Effector memory CD4-positive, alpha-beta T cell (primary cell): ENCODE measurements around the gene DSTYK.

ENCODE experiments used
- DNase-seq, 3 donors: peaks; one replicate each; pipeline ENCODE4 v3.0.0-alpha.2; 2020
- H3K27ac ChIP-seq: 2 replicates; pipeline ENCODE4 v1.7.0; 2013; ENCODE audit warnings: mild to moderate bottlenecking, low read length, moderate library complexity; ENCODE audit not compliant: insufficient read depth, poor library complexity, severe bottlenecking
- H3K27me3 ChIP-seq: replicated peaks from 2 replicates; pipeline ENCODE4 v1.7.0; 2013; ENCODE audit warnings: mild to moderate bottlenecking, low read length; ENCODE audit not compliant: insufficient read depth, control insufficient read depth, poor library complexity, severe bottlenecking
- H3K36me3 ChIP-seq: 2 replicates; pipeline ENCODE4 v1.7.0; 2013; ENCODE audit warnings: mild to moderate bottlenecking, low read length, moderate library complexity; ENCODE audit not compliant: control insufficient read depth, insufficient read depth
- H3K4me1 ChIP-seq: 2 replicates; pipeline ENCODE4 v1.7.0; 2013; ENCODE audit warnings: low read length, mild to moderate bottlenecking; ENCODE audit not compliant: control insufficient read depth, insufficient read depth, poor library complexity, severe bottlenecking
- H3K4me3 ChIP-seq: 2 replicates; pipeline ENCODE4 v1.7.0; 2013; ENCODE audit warnings: low read length, low read depth, mild to moderate bottlenecking; ENCODE audit not compliant: insufficient read depth, poor library complexity, severe bottlenecking
- H3K9me3 ChIP-seq: 2 replicates; pipeline ENCODE4 v1.7.0; 2013; ENCODE audit warnings: mild to moderate bottlenecking, low read length, moderate library complexity; ENCODE audit not compliant: control insufficient read depth

The DSTYK gene

GRCh38 chr1:205111354-205111753 is 100.1 kb downstream of the DSTYK start:
- no peaks in the 10 kb centered on the region for H3K4me1 ChIP-seq
- peaks cover 32% of the 10 kb centered on the region for H3K36me3 ChIP-seq
- no peaks in the 10 kb centered on the region for H3K9me3 ChIP-seq
- H3K27ac ChIP-seq = no peak overlapping the region
- H3K4me3 ChIP-seq = no peak overlapping the region
- DNase-seq = no peak
- H3K27me3 ChIP-seq = no peaks in the 10 kb centered on the region

- Histone ChIP-seq H3K9me3 (no peaks in the 10 kb centered on the region), H3K27me3 (no peaks in the 10 kb centered on the region), H3K4me1 (no peaks in the 10 kb centered on the region), H3K27ac (no peak overlapping the region), H3K36me3 (peaks cover 43% of the 10 kb centered on the region), H3K4me3 (no peak overlapping the region)
- no peak for DNase-seq
These were observed 101.8 kb downstream of the DSTYK start for GRCh38 chr1:205109711-205110110.

- DNase-seq = no peak
- H3K4me1 ChIP-seq = no peaks in the 10 kb centered on the region
- H3K27ac ChIP-seq = no peak overlapping the region
- H3K9me3 ChIP-seq = no peaks in the 10 kb centered on the region
- H3K36me3 ChIP-seq = peaks cover 43% of the 10 kb centered on the region
- no peaks in the 10 kb centered on the region for H3K27me3 ChIP-seq
- no peak overlapping the region for H3K4me3 ChIP-seq
These were observed 102.2 kb downstream of the DSTYK start for GRCh38 chr1:205109269-205109668.

GRCh38 chr1:205108464-205108863 is 103.0 kb downstream of the DSTYK start:
- no peak overlapping the region for H3K27ac ChIP-seq
- no peak for DNase-seq
- no peak overlapping the region for H3K4me3 ChIP-seq
- no peaks in the 10 kb centered on the region for H3K27me3 ChIP-seq
- peaks cover 44% of the 10 kb centered on the region for H3K36me3 ChIP-seq
- H3K4me1 ChIP-seq = no peaks in the 10 kb centered on the region
- H3K9me3 ChIP-seq = no peaks in the 10 kb centered on the region

GRCh38 chr1:205107327-205107726 is 104.2 kb downstream of the DSTYK start:
- Histone ChIP-seq H3K27me3 (no peaks in the 10 kb centered on the region), H3K4me3 (no peak overlapping the region), H3K4me1 (no peaks in the 10 kb centered on the region), H3K36me3 (peaks cover 50% of the 10 kb centered on the region), H3K27ac (no peak overlapping the region), H3K9me3 (no peaks in the 10 kb centered on the region)
- DNase-seq = no peak

GRCh38 chr1:205102404-205102803 is 109.1 kb downstream of the DSTYK start:
- no peaks in the 10 kb centered on the region for H3K27me3 ChIP-seq
- H3K36me3 ChIP-seq = peaks cover 82% of the 10 kb centered on the region
- H3K4me3 ChIP-seq = no peak overlapping the region
- H3K4me1 ChIP-seq = no peaks in the 10 kb centered on the region
- DNase-seq = no peak
- no peaks in the 10 kb centered on the region for H3K9me3 ChIP-seq
- no peak overlapping the region for H3K27ac ChIP-seq

GRCh38 chr1:205098242-205098641 is 113.3 kb downstream of the DSTYK start:
- Histone ChIP-seq H3K4me1 (no peaks in the 10 kb centered on the region), H3K4me3 (no peak overlapping the region), H3K9me3 (no peaks in the 10 kb centered on the region), H3K27ac (no peak overlapping the region), H3K27me3 (no peaks in the 10 kb centered on the region), H3K36me3 (peaks cover 89% of the 10 kb centered on the region)
- no peak for DNase-seq

GRCh38 chr1:205095422-205095821 is 116.1 kb downstream of the DSTYK start:
- Histone ChIP-seq H3K4me1 (no peaks in the 10 kb centered on the region), H3K27me3 (no peaks in the 10 kb centered on the region), H3K27ac (no peak overlapping the region), H3K4me3 (no peak overlapping the region), H3K9me3 (no peaks in the 10 kb centered on the region), H3K36me3 (peaks cover 78% of the 10 kb centered on the region)
- no peak for DNase-seq
